NCI-H1694 (cell line): Measurements from ENCODE around the gene ZNF385A.
A peak's percentile ranks its signal among the peaks of the same experiment; 100 is the strongest.

Experiments used
- DNase-seq: peaks from one replicate; lab custom pipeline; 2025; lab: John Stamatoyannopoulos, UW

ZNF385A gene

DNA sequence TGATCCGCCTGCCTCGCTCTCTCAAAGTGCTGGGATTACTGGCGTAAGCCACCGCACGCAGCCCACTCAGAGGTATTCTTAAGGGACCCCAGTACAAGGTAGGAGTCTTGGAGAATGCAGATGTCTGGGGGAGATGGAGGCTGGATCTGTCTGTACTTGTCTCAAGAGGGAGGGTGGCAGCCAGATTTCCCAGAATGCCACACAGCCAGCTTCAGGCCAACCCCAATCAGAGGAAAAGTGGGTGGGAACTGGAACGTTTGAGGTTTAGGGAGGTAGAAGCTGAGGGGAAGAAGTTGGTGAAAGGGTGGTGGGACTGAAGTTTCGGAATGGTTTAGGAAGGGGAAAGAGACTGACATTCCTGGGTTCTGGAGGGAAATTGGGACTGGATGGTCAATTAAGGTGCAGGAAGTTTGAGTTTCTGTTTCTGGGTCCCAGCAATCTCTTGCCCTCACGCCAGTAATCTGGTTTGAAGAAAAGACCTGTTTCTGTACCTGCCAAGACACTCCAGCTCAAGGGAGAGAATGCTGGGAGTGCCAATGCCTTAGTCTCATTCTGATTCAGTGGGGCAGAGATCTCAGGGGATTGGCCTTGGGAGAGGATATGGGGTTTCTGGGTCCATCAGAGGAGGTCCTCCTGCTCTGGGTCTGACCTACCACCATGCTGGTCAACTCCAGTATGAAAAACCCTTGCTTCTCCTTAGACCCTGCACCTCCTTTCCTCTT, 8.1 kb upstream of the ZNF385A start:
- no peak for DNase-seq

DNA sequence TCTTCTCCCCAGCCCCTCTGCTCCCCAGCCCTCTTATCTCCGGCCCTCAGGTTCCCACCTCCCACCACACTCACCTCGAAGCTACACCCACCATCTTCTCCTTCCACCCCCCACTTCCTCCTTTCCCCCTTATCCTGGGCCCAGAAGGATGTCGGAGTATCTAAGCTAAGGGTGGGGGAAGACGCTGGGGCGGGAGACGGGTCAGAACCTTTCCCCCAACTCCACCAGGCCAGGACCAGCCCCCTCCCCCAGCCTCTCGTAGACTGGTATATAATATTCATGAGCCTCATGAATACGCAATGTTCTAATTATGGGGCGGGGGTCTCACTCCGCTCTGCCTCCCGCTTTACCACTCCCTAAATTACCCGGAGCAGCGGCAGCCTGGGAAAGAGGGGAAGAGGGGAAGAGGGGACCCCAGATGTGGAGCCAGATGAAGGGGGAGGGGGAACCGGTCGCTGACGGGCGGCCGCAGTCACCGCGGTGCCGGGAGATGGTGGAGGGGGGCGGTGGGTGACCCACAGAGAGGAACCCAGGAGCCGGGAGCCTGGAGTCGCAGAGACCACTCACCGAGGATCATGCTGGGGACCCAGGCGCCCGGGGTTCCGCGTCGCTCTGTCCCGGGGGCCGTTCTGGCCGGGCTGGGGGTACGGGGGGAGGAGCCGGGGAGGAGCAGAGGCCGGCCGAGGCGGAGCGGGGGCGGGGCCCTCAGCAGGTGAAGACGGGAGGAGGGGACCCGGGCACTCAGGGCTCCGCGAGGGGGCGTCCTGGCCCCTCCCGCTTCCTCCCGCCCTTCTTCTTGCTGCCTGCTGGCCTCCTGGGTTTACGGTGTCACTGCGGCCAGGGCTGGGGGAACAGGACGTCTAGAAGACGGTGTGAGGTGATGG, 6.4 kb upstream of the ZNF385A start:
- peak; percentile 17 for DNase-seq

DNA sequence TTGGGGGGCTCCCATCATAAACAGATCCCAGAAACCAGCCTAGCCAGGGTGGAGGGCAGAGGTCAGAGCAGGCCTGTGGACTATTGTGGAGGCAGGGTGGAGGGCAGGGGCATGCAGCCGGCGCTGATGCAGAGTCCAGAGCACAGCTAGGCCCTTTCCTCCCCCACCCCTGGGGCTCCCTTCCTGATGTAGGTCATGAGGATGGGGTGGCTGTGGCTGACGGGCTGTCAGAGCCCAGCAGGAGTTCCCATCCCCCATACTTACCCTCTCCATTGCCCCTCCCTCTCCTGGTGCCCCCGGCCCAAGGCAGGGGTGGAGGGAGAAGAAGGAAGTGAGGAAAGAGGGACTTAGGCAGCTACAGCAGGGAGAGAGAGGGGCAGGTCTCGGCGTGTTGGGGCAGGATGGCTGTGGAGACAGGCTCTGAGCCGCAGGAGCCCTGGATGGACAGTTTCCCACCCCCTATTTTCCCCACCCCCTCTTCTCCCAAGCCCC, 5.7 kb upstream of the ZNF385A start:
- no peak for DNase-seq

DNA sequence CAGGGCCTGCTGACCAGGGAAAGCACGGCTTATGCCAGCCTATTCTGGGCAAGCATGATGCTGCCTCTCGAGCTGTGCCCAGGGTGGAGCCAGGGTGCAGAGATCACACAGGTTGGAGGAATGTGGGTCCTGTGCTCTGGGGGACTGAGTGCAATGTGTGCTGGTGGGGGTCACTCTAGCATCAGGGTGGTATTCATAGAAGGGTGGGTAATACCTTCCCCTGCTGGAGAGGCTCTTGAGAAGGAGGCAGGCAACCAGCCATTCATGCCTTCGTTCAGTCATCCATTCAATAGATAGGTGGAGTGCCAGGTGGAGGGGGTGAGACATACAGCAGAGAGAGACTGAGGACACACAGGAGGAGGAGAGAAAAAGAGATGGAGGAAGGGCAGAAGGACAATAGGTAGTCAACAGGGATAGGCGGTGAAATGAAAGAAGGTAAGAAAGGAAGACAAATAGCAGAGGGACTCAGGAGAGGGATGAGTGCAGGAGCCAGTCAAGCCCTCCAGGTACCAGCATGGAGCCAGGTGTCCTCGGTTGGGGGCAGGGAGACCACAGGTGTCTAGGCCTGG, 5.2 kb upstream of the ZNF385A start:
- no peak for DNase-seq

DNA sequence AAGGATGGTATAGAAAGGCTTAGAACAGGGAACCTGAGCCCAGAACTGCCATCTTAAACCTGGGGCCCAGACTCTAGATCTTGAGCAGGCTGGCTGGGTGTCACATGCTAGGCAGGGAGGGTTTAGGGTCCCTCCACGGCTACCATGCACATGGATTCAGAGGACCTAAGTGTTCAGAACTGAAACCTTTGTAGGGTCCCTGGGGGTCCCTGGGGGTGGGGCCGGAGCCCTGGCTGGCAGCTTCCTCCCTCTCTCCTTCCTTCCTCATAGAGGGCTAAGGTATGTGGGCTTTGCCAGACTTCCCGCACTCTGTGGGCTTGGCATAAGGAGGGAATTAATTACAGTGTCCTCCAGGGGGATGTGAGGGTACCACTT, 4.6 kb upstream of the ZNF385A start:
- DNase-seq: no peak

DNA sequence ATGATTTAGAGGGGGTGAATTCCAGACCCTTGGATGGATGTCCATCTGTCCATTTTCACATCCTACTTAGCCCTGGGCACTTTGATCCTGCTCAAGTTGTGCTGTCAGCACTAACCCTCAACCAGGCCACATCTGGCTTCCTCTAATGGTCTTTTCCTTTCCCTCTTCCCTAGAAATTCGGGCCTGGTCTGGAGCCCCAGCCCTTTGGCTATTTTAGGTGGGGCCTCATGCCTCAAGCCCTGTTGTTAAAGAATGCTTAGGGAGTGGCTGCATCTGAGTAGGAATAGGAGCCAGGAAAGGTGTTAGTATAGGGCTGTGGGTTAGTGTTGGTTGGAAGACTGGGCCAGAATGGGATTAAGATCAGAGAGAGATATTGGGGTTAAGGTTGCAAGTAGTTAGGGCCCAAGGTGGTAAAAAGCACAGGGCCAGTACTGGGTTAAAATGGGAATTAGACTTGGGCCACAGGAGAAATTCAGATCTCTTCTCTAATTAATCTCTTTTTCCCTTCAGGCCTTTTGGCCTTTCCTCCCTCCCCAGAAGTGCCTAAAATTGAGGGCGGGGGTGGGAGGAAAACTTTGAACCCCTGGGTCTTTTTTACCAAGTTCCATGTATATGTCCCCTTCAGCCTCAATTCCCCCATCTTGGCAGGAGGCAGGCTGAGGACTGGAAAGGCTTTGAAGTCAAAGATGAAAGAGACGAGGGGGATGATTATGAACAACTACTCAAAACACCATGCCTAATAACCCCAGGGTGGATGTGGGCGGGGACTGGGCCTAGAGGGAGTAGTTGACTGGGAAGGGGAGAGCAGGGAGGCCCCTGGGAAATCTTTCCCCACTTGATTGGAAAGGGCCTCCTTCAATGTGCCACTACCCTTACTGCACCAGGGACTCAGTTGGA, 4.0 kb upstream of the ZNF385A start:
- DNase-seq: no peak

DNA sequence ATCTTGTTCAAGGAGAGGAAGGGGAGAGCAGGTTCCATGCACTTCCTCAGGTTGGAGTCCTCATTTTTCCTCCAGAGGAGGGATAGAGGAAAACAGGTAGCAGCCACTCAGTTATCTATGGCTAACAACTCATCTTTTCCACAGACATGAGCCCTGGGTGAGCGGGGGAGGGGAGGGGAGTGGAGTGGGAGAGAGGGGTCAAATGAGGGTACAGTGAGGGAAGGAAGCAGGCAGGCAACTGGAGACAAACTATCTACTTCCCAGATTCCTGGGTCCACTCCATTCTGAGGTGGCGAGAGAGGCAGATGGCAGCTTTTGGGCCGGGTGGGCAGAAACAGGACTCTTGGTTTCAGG, 2.6 kb upstream of the ZNF385A start:
- no peak for DNase-seq

DNA sequence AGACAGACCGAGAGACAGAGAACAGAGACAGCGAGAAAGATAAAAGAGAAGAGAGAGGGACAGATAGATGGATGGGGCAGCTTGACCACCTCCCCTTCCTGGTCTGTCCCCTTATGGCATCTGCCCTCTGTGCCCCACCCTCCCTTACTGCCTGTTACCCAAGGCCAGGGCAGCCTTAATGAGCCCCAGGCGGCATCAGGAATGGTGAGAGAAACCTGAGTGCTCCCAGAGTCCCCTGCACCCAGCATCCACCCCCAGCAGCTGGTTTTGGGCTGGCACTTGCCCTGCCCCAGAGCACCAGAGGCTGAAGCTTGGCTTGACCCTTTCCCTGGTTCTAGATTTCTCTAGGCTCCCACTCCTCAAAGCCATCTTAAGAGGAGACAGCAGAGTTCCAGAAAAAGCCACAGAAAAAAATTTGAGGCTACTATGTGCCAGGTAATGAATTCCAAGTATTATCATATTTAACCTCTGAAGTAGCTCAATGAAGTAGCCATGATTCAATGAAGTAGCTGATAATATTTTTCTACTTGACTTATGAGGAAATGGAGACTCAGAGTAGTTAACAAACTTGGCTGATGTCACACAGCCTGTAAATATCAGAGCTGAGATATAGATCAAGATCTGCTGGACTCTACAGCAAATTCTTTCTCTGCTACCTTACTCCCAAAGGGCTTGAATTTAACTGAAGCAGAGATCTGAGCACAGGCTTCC, 2.0 kb upstream of the ZNF385A start:
- no peak for DNase-seq

DNA sequence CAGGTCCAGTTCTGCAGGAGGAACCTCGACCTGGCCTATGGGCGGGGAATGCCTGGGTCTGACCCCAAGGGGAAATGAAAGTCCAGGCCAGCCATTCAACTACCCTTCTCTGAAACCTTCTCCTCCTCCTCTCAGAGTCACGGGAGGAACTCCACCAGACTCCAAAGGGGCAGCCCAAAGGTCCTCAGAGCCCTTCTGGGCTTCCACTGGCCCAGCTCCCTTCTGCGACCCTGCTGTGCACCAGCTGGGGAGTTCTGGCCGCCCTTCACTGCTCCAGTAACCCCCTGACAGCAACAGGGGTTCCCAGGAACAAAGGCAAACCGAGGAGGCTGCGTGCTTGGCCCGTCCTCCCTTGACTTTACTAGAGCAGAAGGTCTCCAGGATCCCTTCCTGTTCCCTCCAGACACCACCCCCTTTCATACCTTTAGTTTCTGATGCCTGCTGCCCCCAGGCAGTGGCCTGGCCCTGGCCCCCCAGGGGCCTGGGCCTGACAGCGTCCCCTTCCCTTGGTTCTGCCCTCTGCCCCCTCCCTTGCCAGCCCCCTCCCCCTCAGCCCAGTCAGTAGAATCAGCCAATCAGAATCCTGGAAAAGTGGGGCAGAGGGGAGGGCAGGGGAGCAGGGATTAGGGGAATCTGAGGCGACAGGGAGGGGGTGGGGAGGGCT, 850 bp upstream of the ZNF385A start:
- no peak for DNase-seq

DNA sequence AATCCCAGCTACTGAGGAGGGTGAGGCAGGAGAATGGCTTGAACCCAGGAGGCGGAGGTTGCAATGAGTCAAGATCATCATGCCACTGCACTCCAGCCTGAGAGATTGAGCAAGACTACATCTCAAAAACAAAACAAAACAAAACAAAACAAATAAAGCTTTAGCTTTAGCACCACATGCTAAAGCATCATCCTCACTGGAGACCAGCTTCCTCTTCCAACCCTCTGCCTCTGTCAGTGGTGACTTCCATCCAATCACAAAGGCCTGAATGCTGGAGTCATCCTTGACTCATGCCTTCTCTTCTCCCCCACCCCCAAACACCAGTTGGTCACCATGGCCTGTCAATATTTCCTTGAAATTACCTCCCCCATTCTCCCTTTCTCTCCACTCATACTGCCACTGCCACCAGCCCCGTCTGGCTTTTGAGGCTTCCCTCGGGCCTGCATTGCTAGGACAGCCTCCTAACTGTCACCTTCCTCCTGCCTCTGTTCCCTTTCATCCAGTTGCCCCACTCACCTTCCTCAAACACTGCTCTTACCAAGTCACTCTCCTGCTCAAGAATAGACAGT, 1.4 kb downstream of the ZNF385A start:
- no peak for DNase-seq

DNA sequence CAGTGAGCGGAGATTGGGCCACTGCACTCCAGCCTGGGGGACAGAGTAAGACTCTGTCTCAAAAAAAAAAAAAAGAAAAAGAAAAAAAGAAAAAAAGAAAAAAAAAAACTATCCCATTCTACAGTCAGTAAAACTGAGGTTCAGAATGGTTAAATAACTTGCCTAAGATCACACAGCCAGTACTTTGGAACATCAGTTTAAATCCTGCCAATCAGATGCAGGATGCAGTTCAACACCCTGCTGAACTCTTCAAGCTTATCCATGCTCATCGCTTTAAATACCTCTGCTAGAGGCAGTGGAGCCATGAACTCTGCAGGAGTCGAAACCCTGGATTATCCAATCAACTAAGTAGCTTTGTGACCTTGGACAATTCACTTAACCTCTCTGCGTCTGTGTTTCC, 3.4 kb downstream of the ZNF385A start:
- DNase-seq: no peak

DNA sequence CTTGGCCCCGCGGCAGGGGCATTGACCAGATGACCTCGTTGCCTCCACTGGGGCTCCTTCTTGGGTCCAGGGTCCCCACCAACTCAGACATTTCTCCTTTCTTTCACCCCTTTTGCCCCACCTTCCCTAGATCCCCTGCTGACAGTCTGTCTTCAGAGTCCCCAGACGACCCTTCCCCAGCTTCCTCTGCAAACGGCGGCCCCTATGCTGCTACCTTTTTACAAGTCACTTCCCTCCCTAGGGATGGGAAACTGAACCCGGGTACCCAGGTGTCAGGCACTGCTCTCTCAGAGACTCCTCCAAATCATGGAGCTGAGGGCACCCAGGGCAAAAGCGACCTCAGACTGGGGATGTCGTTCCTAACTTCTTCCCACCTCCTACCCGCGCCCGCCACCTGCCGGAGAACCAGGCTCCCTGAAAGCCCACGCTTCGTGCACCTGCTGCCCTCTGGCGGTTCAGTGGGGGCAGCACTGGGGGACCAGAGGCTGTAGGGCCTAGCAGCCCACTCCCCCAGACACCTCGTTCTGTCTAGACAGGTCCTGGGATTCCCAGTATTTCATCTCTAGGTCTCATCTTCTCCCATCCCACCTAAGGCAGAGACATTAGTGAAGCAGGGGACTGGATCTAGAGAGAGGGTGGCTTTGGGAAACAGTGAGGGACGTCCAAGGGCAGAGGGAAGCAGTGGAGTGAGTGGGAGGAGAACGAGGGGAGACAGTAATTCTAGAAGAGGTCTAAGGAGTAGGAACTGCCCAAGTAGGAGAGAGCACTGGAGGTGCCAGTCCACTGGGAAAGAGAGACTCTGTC, 4.9 kb downstream of the ZNF385A start:
- DNase-seq: peak; percentile 62

DNA sequence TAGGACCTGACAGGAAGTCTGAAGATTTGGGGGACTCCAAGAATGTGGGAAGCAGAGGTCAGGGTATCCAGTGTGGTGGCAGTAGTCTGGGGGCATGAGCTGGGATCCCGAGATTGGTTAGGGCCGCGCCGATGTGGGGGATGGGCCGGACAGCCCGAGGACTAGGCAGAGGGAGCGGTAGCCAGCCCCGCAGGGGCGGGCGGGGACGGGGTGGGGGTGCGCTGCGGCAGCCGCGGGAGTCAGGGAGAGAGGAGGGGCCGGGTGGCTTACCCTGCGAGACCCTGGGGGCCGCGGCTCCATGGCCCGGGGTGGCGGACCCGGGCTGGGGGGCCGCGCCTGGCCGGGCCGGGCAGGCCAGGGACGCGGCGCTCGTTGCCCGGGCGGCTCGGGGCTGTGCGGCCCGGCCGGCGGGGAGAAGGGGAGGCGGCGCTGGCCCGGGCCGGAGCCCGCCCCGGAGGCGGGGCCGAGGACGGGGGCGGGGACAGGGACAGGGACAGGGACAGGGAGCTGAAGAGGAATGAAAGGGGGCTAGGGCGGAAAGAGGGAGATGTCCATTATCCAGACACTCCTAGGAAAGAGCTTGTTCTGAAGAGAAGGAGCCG, 5.6 kb downstream of the ZNF385A start:
- DNase-seq: no peak

DNA sequence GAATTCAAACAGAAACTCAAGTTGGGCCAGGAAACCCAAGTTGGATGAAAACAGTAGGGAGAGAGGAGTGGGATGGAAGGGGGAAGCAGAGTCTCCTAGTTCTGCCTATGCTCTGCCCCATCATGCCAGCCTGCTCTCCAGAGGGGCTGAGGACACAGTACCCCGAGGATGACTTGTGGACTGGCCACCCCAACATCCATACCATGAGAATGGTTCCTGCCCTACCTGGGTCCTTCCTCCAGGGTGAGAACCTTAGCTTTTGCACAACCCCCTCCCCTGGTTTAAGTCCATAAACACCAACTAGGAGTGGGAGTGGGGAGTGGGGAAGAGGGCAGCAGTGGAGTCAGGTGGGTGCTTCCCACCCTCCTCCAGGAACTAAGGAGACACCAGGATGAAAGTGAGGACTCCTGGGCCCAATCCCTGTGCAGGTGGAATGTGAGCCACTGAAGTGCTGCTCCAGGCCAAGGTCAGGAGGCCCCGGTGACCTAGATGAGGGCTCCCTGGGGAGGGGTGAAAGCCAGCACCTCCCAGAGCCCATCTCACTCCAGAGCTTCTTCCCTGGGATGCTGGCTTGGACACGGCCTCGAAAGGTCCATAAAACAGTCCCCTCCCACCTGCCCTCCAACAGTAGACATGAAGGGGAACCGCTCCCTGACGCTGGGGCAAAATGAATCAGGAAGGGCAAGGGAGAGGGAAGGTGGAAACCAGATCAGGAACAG, 6.6 kb downstream of the ZNF385A start:
- DNase-seq: no peak

DNA sequence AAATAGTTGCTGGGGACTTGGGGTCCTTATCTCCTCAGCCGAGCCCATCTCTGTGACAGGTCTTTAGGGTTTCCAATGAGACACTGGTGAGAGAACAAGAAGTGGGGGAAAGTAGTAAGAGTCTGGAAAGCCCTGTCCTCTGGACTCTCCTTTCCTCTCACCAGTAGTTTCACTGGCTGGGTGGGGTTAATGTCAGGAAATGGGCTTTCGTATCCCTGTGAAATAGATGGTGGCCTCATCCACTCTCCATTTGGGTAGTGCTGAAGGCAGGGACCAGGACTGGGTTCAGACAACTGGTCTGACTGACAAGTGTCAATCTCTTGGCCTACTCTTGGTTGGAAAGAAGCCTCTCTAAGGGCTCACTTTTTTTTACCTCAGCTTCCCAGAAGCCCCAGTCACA, 7.5 kb downstream of the ZNF385A start:
- no peak for DNase-seq

DNA sequence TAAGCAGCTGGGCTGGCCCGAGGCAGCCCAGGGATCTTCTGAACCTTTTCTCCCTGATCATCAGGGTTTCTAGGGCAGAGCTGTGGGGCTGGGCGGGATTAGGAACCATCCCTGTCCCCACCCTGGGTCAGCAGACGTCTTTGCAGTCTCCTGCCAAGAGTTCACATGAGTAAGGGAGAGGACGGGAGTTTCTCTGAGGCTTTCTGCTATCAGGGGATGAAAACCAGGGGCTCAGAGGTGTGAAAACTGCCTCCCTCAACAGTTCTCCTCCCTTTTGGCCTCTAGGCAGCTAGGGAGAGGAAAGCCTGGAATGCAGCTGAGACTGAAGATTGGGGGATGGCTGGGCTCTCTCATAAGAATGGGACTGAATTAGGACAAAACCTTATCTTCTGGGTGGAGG, 7.9 kb downstream of the ZNF385A start:
- no peak for DNase-seq

DNA sequence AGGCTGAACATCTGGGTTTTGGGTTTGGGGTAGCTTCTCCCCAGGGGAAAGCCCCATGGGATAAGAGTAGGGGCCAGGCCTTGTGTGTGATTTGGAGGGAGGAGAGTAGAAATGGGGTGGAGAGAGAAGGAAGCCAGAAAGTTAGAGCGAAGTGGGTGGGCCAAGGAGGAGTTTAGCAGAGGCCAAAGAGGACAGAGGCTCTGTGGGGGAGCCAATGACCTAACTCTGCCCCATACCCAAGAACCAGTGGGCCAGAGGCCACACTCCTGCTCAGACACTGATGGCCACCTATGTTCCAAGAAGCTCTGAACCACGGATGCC, 9.3 kb downstream of the ZNF385A start:
- no peak for DNase-seq

DNA sequence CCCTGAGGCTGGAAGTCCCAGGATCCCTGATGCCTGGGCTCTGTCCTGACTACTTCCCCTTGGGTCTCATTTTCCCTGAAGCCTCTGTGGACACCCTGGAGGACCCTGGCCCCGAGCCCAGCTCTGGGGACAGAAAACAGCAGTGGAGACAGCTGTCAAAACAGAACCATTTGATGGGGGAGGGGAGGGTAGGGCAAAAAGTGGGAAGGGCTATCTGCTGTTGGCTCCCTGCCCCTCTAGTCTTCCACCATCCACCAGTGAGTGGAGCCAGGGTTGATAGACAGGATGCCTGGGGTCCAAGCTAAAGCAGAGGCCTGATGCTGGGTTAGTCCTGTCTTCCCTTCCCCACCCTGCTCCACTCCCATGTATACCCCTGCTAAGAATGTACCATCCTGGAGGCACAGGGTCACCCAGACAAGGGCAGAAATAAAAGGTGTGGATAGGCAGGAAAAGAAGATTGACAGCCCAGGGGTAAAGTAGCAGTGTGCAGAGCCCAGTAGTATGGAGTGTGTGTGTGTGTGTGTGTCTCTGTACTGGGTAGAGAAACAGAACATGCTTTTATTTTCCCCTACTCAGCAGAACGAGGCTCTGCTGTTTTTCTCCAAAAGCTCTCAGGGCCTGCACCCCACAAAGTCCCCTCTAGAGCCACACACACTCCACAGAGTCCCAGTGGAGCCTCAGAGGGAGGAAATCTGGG, 9.8 kb downstream of the ZNF385A start:
- DNase-seq: no peak
